Fibroblast of skin of right quadriceps (primary cell): Measurements from ENCODE around the gene YKT6.
"Not testable (repeated sequence)": the region's sequence is repeated elsewhere in the genome, so short reads cannot be mapped to it uniquely, and the experiment has no call there.

Experiments
- DNase-seq: peaks from one replicate; pipeline ENCODE4 v3.0.0-alpha.2; 2013

YKT6 gene

DNA sequence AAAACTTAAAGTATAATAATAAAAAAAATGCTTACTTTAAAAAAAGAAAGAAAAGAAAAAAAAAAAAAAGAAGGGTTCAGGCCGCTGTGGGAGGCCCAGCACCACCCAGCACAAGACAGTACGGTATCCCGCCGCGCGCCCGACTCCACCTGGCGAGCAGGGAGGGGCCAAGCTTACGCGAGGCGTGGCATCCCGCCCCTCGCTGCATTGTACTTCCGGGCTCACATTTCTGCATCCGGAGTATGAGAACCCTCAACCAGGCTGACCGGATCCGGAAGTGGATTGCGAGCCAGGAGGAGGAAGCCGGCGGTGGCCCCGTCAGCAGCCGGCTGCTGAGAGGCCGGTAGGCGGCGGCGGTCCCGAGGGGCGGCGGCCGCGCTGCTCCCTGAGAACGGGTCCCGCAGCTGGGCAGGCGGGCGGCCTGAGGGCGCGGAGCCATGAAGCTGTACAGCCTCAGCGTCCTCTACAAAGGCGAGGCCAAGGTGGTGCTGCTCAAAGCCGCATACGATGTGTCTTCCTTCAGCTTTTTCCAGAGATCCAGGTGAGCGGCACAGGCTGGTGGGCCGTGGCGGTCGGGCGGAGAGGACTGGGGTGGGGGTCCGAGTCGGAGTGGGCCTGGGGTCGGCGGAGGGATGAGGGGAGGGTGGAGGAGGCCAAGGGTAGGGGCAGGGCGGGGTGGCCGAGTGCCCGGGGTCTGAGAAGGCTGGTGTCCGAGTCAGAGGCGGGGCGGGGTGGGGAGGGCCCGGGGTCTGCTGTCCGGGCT lies at the start of gene YKT6:
TSS of gene YKT6 (plus strand) at position 280 of the 763 bp plus-strand sequence. CDS start at position 438, 158 bp downstream.
- peak; percentile 95 for DNase-seq

GRCh38 chr7:44151956-44152355 lies 48.8 kb upstream of the YKT6 start:
- no peak for DNase-seq

- DNase-seq, result no peak
Observed at GRCh38 chr7:44152971-44153947, 47.5 kb upstream of the YKT6 start.

GRCh38 chr7:44153948-44154335 lies 46.8 kb upstream of the YKT6 start:
- no peak for DNase-seq

- DNase-seq, result no peak
Observed at GRCh38 chr7:44154703-44155102, 46.1 kb upstream of the YKT6 start.

- no peak for DNase-seq
Observed at GRCh38 chr7:44155191-44156185, 45.3 kb upstream of the YKT6 start.

DNA sequence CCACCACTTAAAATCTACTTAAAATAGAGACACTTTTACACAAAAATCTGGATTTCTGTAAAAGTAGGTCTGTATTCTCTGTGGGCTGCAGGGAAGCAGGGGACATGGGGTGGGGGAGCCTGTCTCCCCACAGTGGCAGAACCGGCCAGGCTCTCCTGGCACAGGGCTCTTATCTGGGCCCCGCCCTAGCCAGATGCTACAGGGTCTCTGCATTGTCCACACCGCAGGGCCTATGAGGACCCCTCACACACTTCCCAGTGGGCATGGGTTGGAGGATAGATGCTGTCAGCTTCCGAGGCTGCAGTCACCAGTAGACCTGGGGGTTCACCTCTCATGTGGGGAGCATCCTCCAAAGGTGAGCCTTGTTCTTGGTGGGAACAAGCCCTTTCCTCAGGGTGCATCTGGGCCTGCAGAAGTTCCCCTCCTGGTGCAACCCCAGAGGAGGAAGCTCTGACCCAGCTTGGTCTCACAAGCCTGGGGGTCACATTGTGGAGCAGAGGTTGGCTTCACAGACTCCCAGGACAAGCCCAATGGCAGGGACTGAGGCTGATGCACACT lies 44.2 kb upstream of the YKT6 start:
- no peak for DNase-seq

GRCh38 chr7:44157116-44158080 lies 43.4 kb upstream of the YKT6 start:
- DNase-seq, result no peak

- DNase-seq, result no peak
Observed at GRCh38 chr7:44158096-44158872, 42.5 kb upstream of the YKT6 start.

DNA sequence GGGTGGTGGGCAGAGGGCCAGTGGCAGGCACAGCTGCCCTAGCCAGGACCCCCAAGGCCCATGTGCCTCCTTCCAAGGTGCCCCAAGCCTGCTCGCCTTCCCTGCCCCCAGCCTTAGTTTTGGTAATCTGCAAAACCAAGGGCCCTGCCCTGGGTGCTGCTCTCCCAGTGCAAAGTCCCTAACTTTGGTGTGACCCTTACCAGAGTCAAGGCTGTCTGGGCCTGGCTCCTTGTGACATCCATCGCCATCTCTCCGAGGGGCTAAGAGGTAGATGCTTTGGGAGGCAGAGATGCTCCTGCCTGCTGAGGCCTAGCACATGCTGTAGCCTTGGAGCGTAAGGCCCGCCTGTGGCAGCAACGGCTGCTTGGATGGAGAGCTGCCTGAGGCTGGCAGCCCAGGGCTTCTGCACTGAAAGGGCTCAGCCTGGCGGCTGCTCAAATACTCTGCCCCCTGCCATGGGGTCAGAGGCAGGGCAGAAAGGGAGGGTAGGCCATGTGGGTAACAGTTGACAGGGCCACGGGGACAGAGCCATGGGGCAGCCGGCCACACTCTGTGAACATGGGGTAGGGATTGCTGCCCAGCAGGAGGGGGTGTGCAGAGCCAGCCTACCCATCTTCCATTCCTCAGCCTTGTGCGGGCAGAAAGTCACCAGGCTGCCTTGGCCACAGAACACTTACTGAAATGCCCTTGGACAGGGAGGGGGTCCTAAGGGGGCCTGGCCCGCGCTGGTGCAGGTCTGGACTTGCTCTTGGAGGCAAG lies 41.7 kb upstream of the YKT6 start:
- no peak for DNase-seq

DNA sequence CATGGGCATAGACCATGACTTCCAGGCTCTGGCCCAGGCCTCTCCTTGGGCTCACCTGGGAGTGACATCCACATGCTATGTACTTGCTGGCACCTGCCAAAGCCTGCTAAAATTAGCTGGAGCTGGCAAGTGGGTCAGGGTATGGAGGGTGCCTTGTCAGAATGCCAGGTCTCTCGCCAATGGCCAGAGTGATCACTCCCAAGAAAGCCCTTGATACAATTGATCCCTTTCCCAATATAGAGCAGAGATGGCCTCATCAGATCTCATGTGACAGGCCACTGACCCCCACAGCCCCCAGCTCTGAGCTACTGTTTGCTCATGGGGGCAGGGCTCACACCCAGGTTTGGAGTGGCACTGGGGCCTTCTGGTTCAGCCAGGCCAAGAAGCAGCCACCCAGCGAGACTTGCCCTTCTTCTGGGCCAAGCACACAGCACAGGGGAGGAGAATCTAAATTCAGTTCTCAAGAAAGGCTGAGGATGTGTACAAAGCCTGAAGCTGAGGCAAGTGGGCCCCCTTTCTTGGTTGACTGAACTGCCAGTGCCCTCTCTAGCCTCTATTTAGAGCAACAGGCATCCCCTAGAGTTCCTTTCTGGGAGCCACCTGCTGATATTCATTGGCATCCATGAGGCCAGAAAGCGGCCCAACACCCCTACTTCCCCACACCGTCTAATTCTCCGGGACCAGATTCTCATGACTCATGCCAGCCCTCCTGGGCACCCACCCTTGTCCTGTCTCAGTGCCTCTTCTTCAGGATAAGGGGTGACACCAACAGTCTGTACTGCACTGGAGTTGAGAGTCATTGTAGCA lies 40.8 kb upstream of the YKT6 start:
- DNase-seq, result no peak

DNA sequence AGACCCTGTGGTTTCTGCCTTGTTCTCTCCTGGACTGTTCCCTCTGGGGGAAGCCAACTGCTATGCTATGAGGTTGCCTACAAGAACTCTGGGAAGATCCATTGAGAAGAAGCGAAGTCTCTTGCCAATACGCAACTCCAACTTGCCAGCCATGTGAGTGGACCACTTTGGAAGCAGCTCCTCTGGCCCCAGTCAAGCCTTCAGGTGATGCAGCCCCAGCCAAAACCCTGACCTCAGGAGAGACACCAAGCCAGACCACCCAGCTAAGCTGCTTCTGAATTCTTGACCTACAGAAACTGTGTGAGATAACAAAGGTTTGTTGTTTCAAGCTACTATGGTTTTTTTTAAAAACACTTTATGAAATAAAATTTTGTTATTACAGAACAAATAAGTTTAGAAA lies 39.4 kb upstream of the YKT6 start:
- DNase-seq, result no peak

DNA sequence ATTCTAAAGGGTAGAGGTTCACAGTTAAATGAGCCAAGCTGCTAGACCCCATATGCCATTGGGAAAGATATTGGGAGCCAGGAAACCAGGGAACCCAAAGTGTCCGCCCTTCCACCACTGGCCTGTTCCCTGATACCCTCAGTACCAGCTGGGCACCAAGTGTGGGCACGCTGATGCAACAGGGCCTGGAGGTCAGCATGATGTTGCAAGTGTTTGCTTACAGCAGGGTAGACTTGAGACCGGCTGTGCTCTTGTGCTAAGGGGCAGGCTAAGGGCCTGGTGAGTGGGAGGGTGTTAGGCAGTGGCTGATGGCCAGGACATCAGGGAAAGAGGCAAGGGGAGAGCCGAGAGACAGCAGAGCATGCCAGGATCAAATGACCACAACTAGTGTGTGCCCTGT lies 38.6 kb upstream of the YKT6 start:
- DNase-seq, result no peak

DNA sequence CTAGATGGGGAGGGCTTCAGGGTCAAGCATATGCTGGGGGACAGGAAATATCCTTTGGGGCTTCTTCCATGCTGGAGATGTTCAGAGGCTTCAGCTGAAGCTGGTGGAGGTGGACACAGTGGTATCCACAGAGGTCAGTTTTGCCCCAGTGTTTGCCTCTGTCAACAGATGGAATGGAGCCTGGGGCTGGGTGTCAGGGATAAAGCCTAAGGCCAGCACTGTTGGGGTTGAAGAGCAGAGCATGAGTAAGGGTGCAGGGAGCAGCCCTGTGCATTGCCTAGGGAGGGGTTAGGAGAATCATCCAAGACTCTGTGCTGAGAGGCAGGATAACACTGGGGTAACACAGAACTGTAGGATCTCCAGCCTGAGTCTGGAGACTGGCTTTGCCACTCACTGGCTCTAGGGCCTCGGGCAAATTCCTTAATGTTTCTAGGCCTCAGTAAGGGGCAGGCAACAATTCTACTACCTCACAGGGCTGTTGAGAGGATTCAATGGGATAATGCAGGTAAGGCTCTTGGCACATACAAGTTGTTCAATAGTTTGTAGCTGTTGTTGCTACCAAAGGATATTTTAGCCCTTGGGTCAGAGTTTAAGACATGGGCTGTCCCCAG lies 37.9 kb upstream of the YKT6 start:
- no peak for DNase-seq

DNA sequence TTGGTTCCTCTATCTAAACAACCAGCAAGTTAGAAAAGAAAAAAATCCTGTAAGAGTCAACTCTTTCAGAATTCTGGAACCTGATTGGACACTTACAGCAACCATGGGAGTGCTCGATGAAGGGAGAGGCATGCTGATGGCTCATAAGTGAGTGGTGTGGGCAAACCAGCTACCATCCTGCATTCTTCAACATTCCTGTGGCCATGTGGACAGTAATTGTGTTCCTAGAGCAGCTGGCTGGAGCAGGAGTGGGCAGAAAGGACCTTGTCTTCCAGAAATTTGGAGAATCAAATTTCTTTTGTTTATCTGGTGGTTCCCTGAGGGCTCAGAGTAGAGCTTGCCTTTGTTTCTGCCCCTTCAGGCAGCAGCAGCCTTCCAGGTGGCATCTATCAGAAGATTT lies 37.2 kb upstream of the YKT6 start:
- DNase-seq, result peak; percentile 79

- no peak for DNase-seq
Observed at GRCh38 chr7:44167920-44168319, 32.9 kb upstream of the YKT6 start.

DNA sequence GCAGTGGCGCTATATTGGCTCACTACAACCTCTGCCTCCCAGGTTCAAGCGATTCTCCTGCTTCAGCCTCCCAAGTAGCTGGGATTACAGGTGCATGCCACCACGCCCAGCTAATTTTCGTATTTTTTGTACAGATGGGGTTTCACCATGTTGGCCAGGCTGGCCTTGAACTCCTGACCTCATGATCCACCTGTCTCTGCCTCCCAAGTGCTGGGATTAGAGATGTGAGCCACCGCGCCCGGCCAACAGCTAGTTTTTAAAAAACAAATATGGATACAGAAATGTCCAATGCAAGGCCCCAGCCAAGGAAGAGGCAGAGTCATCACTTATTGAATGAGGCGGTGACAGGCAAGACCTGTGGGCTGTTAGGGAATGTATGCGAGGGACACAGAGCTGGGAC lies 28.9 kb upstream of the YKT6 start:
- DNase-seq, result not testable (repeated sequence)

- DNase-seq, result no peak
Observed at GRCh38 chr7:44172352-44172751, 28.4 kb upstream of the YKT6 start.
